AG08396 (cell line): ENCODE results near the gene PRUNE2.

Experiments used
- DNase-seq: peaks from one replicate; pipeline ENCODE4 v3.0.0; 2012; ENCODE audit warnings: low spot score, mixed read lengths

Gene PRUNE2

GRCh38 chr9:76898786-76899185 lies 7.1 kb downstream of the PRUNE2 start:
- DNase-seq = no peak

GRCh38 chr9:76897804-76898525 lies 7.9 kb downstream of the PRUNE2 start:
- DNase-seq = no peak

GRCh38 chr9:76896035-76896434 lies 9.9 kb downstream of the PRUNE2 start:
- DNase-seq = no peak

GRCh38 chr9:76895186-76895585 lies 10.7 kb downstream of the PRUNE2 start:
- peak; percentile 52 for DNase-seq

- DNase-seq = no peak
These were observed 11.7 kb downstream of the PRUNE2 start for GRCh38 chr9:76894198-76894597.

- DNase-seq = no peak
These were observed 12.4 kb downstream of the PRUNE2 start for GRCh38 chr9:76893395-76893932.

GRCh38 chr9:76891874-76892273 lies 14.0 kb downstream of the PRUNE2 start:
- no peak for DNase-seq

GRCh38 chr9:76891279-76891678 lies 14.6 kb downstream of the PRUNE2 start:
- DNase-seq = no peak

- no peak for DNase-seq
These were observed 18.0 kb downstream of the PRUNE2 start for GRCh38 chr9:76887951-76888350.

GRCh38 chr9:76887003-76887821 lies 18.7 kb downstream of the PRUNE2 start:
- no peak for DNase-seq

- no peak for DNase-seq
These were observed 19.6 kb downstream of the PRUNE2 start for GRCh38 chr9:76886318-76886717.

GRCh38 chr9:76884823-76885222 lies 21.1 kb downstream of the PRUNE2 start:
- no peak for DNase-seq

- DNase-seq = no peak
These were observed 22.5 kb downstream of the PRUNE2 start for GRCh38 chr9:76883341-76883855.

GRCh38 chr9:76882686-76883085 lies 23.2 kb downstream of the PRUNE2 start:
- no peak for DNase-seq

GRCh38 chr9:76880210-76880609 lies 25.7 kb downstream of the PRUNE2 start:
- DNase-seq = no peak

GRCh38 chr9:76878933-76879332 lies 27.0 kb downstream of the PRUNE2 start:
- DNase-seq = no peak

- DNase-seq = no peak
These were observed 28.0 kb downstream of the PRUNE2 start for GRCh38 chr9:76877961-76878360.

GRCh38 chr9:76876098-76876497 lies 29.8 kb downstream of the PRUNE2 start:
- no peak for DNase-seq

GRCh38 chr9:76873821-76874220 lies 32.1 kb downstream of the PRUNE2 start:
- no peak for DNase-seq

GRCh38 chr9:76873056-76873792 lies 32.7 kb downstream of the PRUNE2 start:
- DNase-seq = no peak

GRCh38 chr9:76868897-76869296 lies 37.0 kb downstream of the PRUNE2 start:
- no peak for DNase-seq

- DNase-seq = peak; percentile 86
These were observed 39.2 kb downstream of the PRUNE2 start for GRCh38 chr9:76866689-76867088.
